Esophagus (tissue), 2 donors: ENCODE measurements around the gene SRGAP2C. TPM values are rescaled to one million over a fixed set of nuclear protein-coding genes. Genes with fewer than 3 reads are reported as not detected.
"Not testable (repeated sequence)": the region's sequence is repeated elsewhere in the genome, so short reads cannot be mapped to it uniquely, and the experiment has no call there.

Experiments used
- H3K27ac ChIP-seq, 2 donors: one replicate each; pipeline ENCODE4 v1.5.1; 2013; ENCODE audit warnings: low read depth in 2 of 2, mild to moderate bottlenecking in 2 of 2, inconsistent platforms in 1 of 2, low read length in 1 of 2, moderate library complexity in 1 of 2
- H3K27me3 ChIP-seq, 2 donors: one replicate each; pipeline ENCODE4 v1.6.1; 2013; ENCODE audit warnings: low read length in 2 of 2, control low read depth in 1 of 2, mild to moderate bottlenecking in 1 of 2; ENCODE audit not compliant: insufficient read depth in 2 of 2, control insufficient read depth in 1 of 2
- H3K36me3 ChIP-seq, 2 donors: one replicate each; pipeline ENCODE4 v1.6.1; 2013; ENCODE audit warnings: low read length in 1 of 2; ENCODE audit not compliant: control insufficient read depth in 2 of 2, insufficient read depth in 2 of 2
- H3K4me1 ChIP-seq, 2 donors: one replicate each; pipeline ENCODE4 v1.6.1; 2013; ENCODE audit warnings: low read length in 1 of 2; ENCODE audit not compliant: control insufficient read depth in 2 of 2, insufficient read depth in 2 of 2
- H3K4me3 ChIP-seq, 2 donors: one replicate each; pipeline ENCODE4 v1.5.1; 2013; ENCODE audit warnings: low read length in 2 of 2, mild to moderate bottlenecking in 2 of 2, low read depth in 1 of 2, moderate library complexity in 1 of 2
- H3K9me3 ChIP-seq, 2 donors: one replicate each; pipeline ENCODE4 v1.6.1; 2013; ENCODE audit warnings: mild to moderate bottlenecking in 2 of 2, low read depth in 1 of 2, low read length in 1 of 2, moderate library complexity in 1 of 2; ENCODE audit not compliant: control insufficient read depth in 2 of 2, insufficient read depth in 1 of 2
- WGBS, 2 donors: extraction: QIAGEN DNeasy Blood & Tissue Kit; methylation state at CpG; one replicate each; pipeline ENCODE4 v1.1.7; 2013; 5-methylcytosine and 5-hydroxymethylcytosine counted together
- polyA plus RNA-seq, 2 donors: library from polyadenylated mRNA; stranded (reverse); fragments of 200-250 nt; gene quantifications; one replicate each; pipeline ENCODE4 v1.2.3, GENCODE V29; 2013
- donor health status: healthy with polysubstance abuse.
- donor health status: Bipolar disorder and iron deficiency.

Gene SRGAP2C
- polyA plus RNA-seq, 2 donors = 2.0 to 2.8 TPM

DNA sequence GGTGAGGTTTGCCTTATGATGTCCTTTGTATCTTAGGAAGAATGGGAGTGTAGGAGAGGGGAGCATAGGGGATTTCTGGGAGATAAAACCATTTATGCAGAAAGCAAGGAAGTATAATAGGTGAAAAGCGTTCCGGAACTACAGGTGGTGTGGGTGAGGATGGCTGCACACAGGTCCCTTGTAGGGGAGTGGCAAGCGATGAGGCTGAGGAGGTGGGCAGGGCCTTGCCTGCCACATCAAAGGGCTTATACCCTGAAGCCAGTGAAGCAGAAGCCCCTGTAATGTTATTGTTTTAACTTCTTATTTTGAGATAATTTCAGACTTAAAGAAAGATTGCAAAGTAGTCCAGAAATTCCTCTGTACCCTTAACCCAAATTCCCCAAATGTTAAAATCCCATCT is 159.6 kb downstream of the SRGAP2C start:
- no CpG with 5 or more reads among the region's 3 CpGs for WGBS, 2 donors
- H3K9me3 ChIP-seq, H3K4me1 ChIP-seq: not testable (repeated sequence)

DNA sequence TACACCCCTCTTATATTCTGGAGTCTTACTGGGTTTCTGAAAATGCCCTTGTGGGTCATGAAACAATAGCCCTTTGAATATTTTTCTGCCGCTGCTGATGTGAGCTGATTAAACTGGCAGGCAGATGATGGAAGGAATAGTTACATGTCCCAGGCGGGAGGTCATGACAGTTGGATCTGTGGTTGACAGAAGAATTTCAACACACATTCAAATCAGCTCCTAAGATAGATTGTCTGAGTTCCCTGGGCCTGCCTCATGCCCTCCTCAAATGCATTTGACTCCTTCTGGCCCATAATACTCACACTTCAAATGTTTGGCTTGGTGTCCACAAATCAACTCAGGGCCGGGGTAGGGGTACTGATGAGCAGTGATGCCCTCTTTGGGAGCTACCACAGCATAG is 161.9 kb downstream of the SRGAP2C start:
- H3K4me1 ChIP-seq, H3K27ac ChIP-seq, H3K4me3 ChIP-seq, H3K36me3 ChIP-seq, H3K27me3 ChIP-seq, H3K9me3 ChIP-seq: not testable (repeated sequence)
- 84 to 92% methylated on average over 2 to 3 of the region's 3 CpGs for WGBS, 2 donors

More for the DNA sequence above, 159.6 kb downstream of the SRGAP2C start:
- H3K27me3 ChIP-seq, H3K27ac ChIP-seq, H3K36me3 ChIP-seq, H3K4me3 ChIP-seq: not testable (repeated sequence)

DNA sequence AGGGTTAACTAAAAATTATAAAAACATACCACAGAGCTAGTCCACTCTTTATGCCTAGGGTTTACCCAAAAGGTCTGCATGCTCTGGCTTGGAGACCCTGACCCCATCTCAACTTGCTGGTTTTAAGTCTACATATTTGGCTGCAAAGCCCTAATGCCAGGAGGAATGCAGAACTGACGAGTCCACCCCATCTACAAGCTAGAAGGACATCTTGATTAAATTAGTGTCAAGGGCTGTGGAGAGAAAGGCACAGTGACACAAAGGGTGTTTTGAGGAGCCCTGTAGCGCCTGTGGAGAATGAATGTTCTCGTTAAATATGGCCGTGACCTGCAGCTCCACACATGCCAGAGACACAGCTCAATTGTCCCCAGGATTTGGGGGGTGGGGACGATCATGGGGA is 162.7 kb downstream of the SRGAP2C start:
- H3K4me1 ChIP-seq, H3K27me3 ChIP-seq, H3K36me3 ChIP-seq, H3K4me3 ChIP-seq, H3K27ac ChIP-seq, H3K9me3 ChIP-seq: not testable (repeated sequence)
- 92 to 93% methylated on average over 3 to 4 of the region's 5 CpGs for WGBS, 2 donors

DNA sequence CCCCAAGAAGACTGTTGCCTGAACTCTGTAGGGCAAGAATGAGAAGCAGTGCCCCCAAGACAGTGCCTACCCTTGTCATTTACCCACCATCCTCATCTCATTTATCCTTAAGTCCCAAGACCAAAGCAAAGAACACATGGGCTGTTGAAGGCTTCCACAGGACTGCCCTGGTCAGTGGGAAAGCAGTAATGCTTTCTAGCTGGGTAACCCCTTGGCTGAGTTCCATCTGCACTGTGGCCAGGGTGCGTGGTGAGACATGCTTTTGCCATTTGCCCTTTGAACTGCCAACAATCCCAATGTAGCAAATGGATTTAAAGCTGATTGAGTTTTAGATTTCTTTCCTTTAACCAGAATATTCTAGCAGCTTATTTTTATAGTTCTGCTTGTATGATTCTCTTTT is 163.3 kb downstream of the SRGAP2C start:
- H3K27ac ChIP-seq, H3K27me3 ChIP-seq, H3K4me3 ChIP-seq, H3K4me1 ChIP-seq, H3K36me3 ChIP-seq, H3K9me3 ChIP-seq: not testable (repeated sequence)
- no CpG with 5 or more reads among the region's 1 CpG for WGBS, 2 donors

DNA sequence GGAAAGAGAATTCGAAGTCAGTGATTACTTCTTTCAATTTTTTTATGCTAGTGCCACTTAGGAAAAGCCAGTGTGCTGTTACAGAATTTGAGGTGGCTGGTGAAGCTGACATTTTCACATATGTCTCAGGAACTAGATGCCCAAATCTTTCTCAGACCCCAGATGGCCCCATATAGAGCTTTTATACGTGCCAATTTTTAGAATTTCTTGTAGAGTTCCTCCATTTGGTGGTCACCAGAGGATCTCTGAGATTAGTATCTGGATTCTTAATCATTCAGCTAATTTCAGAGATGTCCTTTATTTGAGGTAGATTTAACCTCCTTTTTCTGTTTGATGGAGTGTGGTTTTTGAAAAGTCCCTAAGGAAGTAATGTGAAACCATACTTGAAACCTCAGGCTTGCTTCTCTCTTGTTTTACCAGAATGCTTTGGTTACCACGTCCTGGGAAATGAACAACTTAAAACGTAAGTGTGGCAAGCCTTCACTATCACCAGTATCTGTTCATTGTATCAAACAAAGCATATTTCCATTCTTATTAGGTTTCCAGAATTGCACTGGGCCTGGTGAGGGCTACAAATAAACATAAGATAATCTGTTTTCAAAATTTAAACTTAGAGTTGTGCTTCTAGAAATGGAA is 164.7 kb downstream of the SRGAP2C start:
- not testable (repeated sequence) for H3K27ac ChIP-seq, H3K36me3 ChIP-seq, H3K9me3 ChIP-seq, H3K4me3 ChIP-seq, H3K27me3 ChIP-seq, H3K4me1 ChIP-seq
- 92% methylated on average over 1 of the region's 4 CpGs; no CpG with 5 or more reads in 1 of the 2 donors for WGBS, 2 donors

DNA sequence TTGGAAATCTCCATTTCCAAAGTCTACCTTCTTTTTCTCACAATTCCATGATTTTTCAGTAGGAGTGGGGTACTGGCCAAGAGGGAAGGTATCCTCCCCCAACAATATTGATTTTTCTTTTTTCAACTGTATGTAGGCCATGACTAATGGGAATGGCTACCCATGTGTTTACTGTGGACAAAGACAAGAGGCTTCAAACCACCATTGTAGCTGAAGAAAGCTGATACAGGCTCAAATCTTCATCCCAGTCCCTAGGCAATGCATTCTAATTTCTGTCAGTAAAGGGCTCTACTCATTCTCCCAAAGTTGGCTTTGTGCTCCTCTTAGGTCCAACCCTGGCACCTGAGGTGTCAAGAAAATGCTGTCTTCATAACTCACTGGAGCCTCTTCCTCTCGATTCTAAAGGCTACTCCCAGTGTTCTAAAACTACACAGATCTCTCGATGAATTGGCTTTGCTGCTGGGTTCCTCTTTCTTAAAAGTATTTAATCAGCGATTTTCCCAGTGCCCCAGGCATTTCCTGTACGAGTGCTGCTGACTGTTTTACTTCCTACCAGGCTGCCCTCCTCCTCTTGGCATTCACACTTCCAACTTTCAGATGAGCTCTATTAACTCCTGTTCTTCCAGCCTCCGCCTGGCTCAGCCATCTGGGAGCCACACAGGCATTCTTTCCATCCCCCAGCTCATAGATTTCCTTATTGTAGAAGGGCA is 171.1 kb downstream of the SRGAP2C start:
- not testable (repeated sequence) for H3K27ac ChIP-seq, H3K4me1 ChIP-seq, H3K9me3 ChIP-seq, H3K27me3 ChIP-seq, H3K4me3 ChIP-seq, H3K36me3 ChIP-seq
- no CpG with 5 or more reads among the region's 5 CpGs for WGBS, 2 donors

DNA sequence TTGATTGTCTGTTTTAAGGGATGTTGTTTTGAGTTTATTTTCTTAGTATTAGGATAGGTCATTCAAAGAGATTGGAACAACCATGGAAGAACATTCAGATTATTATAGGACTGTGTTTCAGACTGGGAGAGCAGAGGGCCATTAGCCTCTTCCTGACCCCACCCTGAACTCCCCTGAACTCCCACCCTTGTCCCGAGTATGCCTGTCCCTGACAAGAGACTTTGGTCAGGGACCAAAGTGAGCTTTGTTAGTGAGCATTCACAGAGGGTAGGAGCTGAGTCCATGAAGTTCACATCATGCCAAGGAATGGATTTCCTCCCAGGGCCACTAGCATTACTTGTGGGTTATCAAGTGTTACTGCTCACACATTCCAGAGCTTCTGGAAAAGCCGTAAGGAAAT is 172.0 kb downstream of the SRGAP2C start:
- H3K36me3 ChIP-seq, H3K4me3 ChIP-seq, H3K9me3 ChIP-seq, H3K27me3 ChIP-seq, H3K27ac ChIP-seq, H3K4me1 ChIP-seq: not testable (repeated sequence)
- 50 to 60% methylated on average over 1 of the region's 2 CpGs for WGBS, 2 donors

DNA sequence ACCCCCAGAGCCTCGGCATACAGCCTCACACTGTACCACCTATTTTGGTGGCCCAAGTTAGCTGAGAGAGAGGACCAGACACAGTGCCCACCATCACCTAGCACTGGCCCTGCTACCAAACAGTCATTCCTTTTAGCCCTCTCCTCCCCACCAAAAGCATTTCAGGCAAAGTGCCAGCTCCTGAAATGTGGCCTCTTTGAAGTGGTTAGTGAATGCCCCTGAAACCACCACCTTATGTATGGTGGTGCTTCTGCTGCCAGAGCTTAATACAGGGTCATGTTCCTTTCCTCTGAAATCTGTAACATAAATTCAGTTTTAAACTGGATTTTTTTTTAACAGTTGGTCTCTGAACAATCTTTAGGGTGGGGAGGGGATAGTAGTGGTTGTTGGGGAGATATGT is 175.8 kb downstream of the SRGAP2C start:
- H3K9me3 ChIP-seq, H3K4me3 ChIP-seq, H3K27ac ChIP-seq, H3K36me3 ChIP-seq, H3K27me3 ChIP-seq, H3K4me1 ChIP-seq: not testable (repeated sequence)
- no CpG with 5 or more reads among the region's 1 CpG for WGBS, 2 donors

DNA sequence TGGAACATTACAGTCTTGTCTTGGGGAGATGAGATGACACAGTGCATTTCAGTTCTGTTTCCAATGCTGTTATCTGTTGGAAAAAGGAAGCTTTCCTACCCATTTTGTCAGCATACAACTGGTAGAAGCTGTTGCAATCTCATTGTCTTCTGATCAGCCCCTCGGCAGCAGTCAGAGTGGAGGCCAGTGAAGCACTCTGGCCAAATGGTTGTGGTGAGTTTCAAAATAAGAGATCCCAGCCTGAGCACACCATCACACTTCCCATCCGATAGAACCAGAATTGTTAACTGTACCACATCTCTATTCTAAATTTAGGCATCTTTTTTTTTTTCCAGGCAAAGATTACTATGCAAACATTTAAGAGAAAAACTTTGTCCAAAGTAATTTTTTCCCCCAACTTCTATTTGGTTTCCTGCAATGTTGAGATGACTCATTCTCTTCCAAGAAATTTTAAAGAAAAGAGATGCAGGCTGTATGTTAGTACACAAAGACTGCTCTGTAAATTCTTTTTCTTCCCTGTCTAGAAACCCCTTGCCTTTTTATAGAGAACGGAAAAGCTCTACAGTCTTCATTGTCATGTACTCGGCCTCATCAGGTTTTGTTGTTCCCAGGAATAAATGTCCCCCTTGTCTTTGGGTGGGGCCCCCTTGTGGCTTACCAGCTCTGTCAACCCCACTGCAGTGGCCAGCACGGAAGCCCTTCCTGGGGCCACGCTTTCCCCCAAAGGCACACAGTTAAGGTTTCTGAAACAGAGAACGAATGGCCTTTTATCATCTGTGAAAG is 176.9 kb downstream of the SRGAP2C start:
- H3K4me1 ChIP-seq, H3K27me3 ChIP-seq, H3K27ac ChIP-seq, H3K9me3 ChIP-seq, H3K36me3 ChIP-seq, H3K4me3 ChIP-seq: not testable (repeated sequence)
- 57 to 58% methylated on average over 1 of the region's 7 CpGs for WGBS, 2 donors
